GM23338 (cell line): ENCODE data around the gene MGRN1. TPM values are rescaled to one million over a fixed set of nuclear protein-coding genes. Genes with fewer than 3 reads are reported as not detected.
A peak's percentile ranks its signal among the peaks of the same experiment; 100 is the strongest.

Experiments
- ATAC-seq: fragments of 200-7000 bp; cut with Tn5 transposase; 3 replicates; pipeline ENCODE4 v1.9.1; 2020
- DNase-seq: peaks from one replicate; pipeline ENCODE4 v3.0.0-alpha.2; 2015; ENCODE audit warnings: low spot score
- H2AFZ ChIP-seq: fragments of 200-600 bp; sonication (generic); 2 replicates; pipeline ENCODE4 v1.8.0; 2016; ENCODE audit warnings: antibody characterized with exemption, mild to moderate bottlenecking, moderate library complexity
- H3F3A ChIP-seq: fragments of 200-600 bp; sonication (generic); replicated peaks from 2 replicates; pipeline ENCODE4 v1.8.0; 2017; ENCODE audit warnings: antibody characterized with exemption, mixed run types, low read depth
- H3K27ac ChIP-seq: fragments of 200-600 bp; sonication (generic); 2 replicates; pipeline ENCODE4 v1.6.1; 2016; ENCODE audit warnings: low read depth
- H3K27me3 ChIP-seq: fragments of 200-600 bp; sonication (generic); 2 replicates; pipeline ENCODE4 v1.8.0; 2016; ENCODE audit warnings: mild to moderate bottlenecking, mixed run types, moderate library complexity; ENCODE audit not compliant: insufficient read depth
- H3K36me3 ChIP-seq: fragments of 200-600 bp; sonication (generic); 2 replicates; pipeline ENCODE4 v1.8.0; 2016; ENCODE audit warnings: mild to moderate bottlenecking; ENCODE audit not compliant: insufficient read depth
- H3K4me1 ChIP-seq: fragments of 200-600 bp; sonication (generic); 2 replicates; pipeline ENCODE4 v1.8.0; 2016; ENCODE audit warnings: mild to moderate bottlenecking, moderate library complexity; ENCODE audit not compliant: insufficient read depth
- H3K4me2 ChIP-seq: fragments of 200-600 bp; sonication (generic); 2 replicates; pipeline ENCODE4 v1.7.1; 2017; ENCODE audit warnings: mixed run types
- H3K4me3 ChIP-seq: fragments of 200-600 bp; sonication (generic); 2 replicates; pipeline ENCODE4 v1.6.1; 2016; ENCODE audit warnings: mixed run types
- H3K79me2 ChIP-seq: fragments of 200-600 bp; sonication (generic); replicated peaks from 2 replicates; pipeline ENCODE4 v1.8.0; 2017; ENCODE audit warnings: mild to moderate bottlenecking; ENCODE audit not compliant: insufficient read depth
- H3K9me2 ChIP-seq: fragments of 200-600 bp; sonication (generic); 2 replicates; pipeline ENCODE4 v1.8.0; 2017; ENCODE audit not compliant: insufficient read depth
- H4K20me1 ChIP-seq: fragments of 200-600 bp; sonication (generic); replicated peaks from 2 replicates; pipeline ENCODE4 v1.8.0; 2017; ENCODE audit warnings: mild to moderate bottlenecking; ENCODE audit not compliant: insufficient read depth
- H3K27ac Mint-ChIP-seq: 2 replicates; pipeline ENCODE4 v1.8.0; 2020; ENCODE audit warnings: inconsistent platforms, mild to moderate bottlenecking, moderate library complexity, mixed read lengths
- H3K27me3 Mint-ChIP-seq: 3 replicates; pipeline ENCODE4 v1.8.0; 2022; ENCODE audit warnings: low read depth, mild to moderate bottlenecking, moderate library complexity, mixed read lengths, inconsistent platforms; ENCODE audit not compliant: insufficient read depth, poor library complexity
- H3K36me3 Mint-ChIP-seq: 3 replicates; pipeline ENCODE4 v1.8.0; 2021; ENCODE audit warnings: low read depth, mild to moderate bottlenecking, inconsistent platforms, moderate library complexity, mixed read lengths
- H3K4me1 Mint-ChIP-seq: 3 replicates; pipeline ENCODE4 v1.8.0; 2020; ENCODE audit warnings: mild to moderate bottlenecking, inconsistent platforms, mixed read lengths
- H3K4me3 Mint-ChIP-seq: 3 replicates; pipeline ENCODE4 v1.8.0; 2021; ENCODE audit warnings: moderate library complexity, mild to moderate bottlenecking, inconsistent platforms, mixed read lengths
- H3K9me3 Mint-ChIP-seq: 3 replicates; pipeline ENCODE4 v1.8.0; 2020; ENCODE audit warnings: moderate library complexity, mild to moderate bottlenecking, inconsistent platforms, mixed read lengths
- CREB1 ChIP-seq: fragments of 250-450 bp; sonication (Bioruptor Pico); IDR thresholded peaks from 2 replicates; pipeline ENCODE4 v1.5.0; 2020; ENCODE audit warnings: low read depth, mild to moderate bottlenecking, moderate library complexity
- POLR2AphosphoS5 ChIP-seq: IDR thresholded peaks from 2 replicates; pipeline ENCODE4 v1.6.1; 2016; ENCODE audit warnings: antibody characterized with exemption, low read depth
- STAT1 ChIP-seq: IDR thresholded peaks from one replicate; pipeline ENCODE4 v1.6.1; 2016; ENCODE audit warnings: antibody characterized with exemption; ENCODE audit not compliant: unreplicated experiment
- polyA plus RNA-seq: library from polyadenylated mRNA; unstranded; fragments of >200 nt; fragmentation: Nextera tagmentation; extraction: Ambion mirVana; gene quantifications from 2 replicates; pipeline ENCODE4 v1.2.1, GENCODE V29; 2016
- total RNA-seq: library from RNA; depleted of rRNA; stranded (reverse); fragments of >200 nt; shearing (Covaris generic); gene quantifications from 2 replicates; pipeline ENCODE4 v1.2.3, GENCODE V29; 2014
- TF ChIP-seq, protein P1 (sequence below): fragments of 250-450 bp; sonication (Bioruptor Pico); IDR thresholded peaks from 2 replicates; pipeline ENCODE4 v1.5.0; 2020; ENCODE audit warnings: mild to moderate bottlenecking, moderate library complexity
- TF ChIP-seq, protein P2 (sequence below), 2 experiments: fragments of 200-600 bp in 1 of 2; sonication (generic) in 1 of 2; conservative IDR thresholded peaks; 2 replicates each; pipeline versions ENCODE4 v1.5.1 to v1.6.1; 2016 to 2017; ENCODE audit warnings: antibody characterized with exemption in 2 of 2, low read depth in 2 of 2, mild to moderate bottlenecking in 2 of 2, moderate library complexity in 1 of 2

MGRN1 gene
- total and polyA plus RNA-seq, 2 experiments from 2014 or later, result 13.1 to 71.8 TPM

DNA sequence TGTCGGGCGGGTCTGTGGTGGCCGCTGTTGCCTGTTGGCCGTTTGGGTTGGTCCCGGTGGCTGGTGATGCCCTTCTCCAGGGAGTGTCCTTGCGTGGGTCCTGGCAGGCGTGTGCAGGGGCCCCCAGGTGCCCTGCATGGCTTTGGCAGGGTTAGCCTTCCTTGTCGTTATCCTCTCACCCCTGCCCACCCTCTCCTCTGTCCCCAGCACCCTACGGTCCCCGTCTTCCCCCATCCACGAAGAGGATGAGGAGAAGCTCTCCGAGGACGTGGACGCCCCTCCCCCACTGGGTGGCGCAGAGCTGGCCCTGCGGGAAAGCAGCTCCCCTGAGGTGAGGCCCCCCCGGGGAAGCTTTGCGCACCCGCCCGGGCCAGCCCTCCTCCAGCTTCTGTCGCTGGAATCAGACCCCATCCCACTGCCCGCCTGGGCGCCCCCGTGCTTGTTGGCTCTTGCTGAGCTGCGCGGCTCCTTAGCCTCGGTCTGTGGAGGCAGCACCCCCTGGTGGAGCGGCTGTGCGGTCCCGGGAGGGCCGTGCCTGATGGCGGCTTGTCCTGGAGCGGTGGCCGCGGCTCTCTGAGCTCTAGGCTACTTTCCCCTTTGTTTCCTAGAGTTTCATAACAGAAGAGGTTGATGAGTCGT is 58.1 kb downstream of the MGRN1 start:
- Histone ChIP-seq H3K4me2 (no peak overlapping the region), H3F3A (no peaks in the 10 kb centered on the region), H4K20me1 (no peaks in the 10 kb centered on the region), H3K4me3 (no peak overlapping the region), H3K27me3 (no peaks in the 10 kb centered on the region), H2AFZ (no peak overlapping the region), H3K36me3 (no peaks in the 10 kb centered on the region), H3K9me2 (no peaks in the 10 kb centered on the region), H3K27ac (no peak overlapping the region), H3K79me2 (no peaks in the 10 kb centered on the region), H3K4me1 (no peaks in the 10 kb centered on the region)
- no peaks in the 10 kb centered on the region for H3K4me1 Mint-ChIP-seq
- no peak overlapping the region for H3K4me3 Mint-ChIP-seq
- ATAC-seq, result peak; percentile 95
- TF ChIP-seq CREB1 (no peak), STAT1 (no peak), POLR2AphosphoS5 (0 out of 2 replicates have a peak, but pooled peaks have one; percentile 23)
- TF ChIP-seq, protein P1, sequence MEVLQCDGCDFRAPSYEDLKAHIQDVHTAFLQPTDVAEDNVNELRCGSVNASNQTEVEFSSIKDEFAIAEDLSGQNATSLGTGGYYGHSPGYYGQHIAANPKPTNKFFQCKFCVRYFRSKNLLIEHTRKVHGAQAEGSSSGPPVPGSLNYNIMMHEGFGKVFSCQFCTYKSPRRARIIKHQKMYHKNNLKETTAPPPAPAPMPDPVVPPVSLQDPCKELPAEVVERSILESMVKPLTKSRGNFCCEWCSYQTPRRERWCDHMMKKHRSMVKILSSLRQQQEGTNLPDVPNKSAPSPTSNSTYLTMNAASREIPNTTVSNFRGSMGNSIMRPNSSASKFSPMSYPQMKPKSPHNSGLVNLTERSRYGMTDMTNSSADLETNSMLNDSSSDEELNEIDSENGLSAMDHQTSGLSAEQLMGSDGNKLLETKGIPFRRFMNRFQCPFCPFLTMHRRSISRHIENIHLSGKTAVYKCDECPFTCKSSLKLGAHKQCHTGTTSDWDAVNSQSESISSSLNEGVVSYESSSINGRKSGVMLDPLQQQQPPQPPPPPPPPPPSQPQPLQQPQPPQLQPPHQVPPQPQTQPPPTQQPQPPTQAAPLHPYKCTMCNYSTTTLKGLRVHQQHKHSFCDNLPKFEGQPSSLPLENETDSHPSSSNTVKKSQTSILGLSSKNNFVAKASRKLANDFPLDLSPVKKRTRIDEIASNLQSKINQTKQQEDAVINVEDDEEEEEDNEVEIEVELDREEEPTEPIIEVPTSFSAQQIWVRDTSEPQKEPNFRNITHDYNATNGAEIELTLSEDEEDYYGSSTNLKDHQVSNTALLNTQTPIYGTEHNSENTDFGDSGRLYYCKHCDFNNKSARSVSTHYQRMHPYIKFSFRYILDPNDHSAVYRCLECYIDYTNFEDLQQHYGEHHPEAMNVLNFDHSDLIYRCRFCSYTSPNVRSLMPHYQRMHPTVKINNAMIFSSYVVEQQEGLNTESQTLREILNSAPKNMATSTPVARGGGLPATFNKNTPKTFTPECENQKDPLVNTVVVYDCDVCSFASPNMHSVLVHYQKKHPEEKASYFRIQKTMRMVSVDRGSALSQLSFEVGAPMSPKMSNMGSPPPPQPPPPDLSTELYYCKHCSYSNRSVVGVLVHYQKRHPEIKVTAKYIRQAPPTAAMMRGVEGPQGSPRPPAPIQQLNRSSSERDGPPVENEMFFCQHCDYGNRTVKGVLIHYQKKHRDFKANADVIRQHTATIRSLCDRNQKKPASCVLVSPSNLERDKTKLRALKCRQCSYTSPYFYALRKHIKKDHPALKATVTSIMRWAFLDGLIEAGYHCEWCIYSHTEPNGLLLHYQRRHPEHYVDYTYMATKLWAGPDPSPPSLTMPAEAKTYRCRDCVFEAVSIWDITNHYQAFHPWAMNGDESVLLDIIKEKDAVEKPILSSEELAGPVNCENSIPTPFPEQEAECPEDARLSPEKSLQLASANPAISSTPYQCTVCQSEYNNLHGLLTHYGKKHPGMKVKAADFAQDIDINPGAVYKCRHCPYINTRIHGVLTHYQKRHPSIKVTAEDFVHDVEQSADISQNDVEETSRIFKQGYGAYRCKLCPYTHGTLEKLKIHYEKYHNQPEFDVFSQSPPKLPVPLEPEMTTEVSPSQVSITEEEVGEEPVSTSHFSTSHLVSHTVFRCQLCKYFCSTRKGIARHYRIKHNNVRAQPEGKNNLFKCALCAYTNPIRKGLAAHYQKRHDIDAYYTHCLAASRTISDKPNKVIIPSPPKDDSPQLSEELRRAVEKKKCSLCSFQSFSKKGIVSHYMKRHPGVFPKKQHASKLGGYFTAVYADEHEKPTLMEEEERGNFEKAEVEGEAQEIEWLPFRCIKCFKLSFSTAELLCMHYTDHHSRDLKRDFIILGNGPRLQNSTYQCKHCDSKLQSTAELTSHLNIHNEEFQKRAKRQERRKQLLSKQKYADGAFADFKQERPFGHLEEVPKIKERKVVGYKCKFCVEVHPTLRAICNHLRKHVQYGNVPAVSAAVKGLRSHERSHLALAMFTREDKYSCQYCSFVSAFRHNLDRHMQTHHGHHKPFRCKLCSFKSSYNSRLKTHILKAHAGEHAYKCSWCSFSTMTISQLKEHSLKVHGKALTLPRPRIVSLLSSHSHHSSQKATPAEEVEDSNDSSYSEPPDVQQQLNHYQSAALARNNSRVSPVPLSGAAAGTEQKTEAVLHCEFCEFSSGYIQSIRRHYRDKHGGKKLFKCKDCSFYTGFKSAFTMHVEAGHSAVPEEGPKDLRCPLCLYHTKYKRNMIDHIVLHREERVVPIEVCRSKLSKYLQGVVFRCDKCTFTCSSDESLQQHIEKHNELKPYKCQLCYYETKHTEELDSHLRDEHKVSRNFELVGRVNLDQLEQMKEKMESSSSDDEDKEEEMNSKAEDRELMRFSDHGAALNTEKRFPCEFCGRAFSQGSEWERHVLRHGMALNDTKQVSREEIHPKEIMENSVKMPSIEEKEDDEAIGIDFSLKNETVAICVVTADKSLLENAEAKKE (CRISPR knock-in tag), result no peak
- TF ChIP-seq, protein P2, sequence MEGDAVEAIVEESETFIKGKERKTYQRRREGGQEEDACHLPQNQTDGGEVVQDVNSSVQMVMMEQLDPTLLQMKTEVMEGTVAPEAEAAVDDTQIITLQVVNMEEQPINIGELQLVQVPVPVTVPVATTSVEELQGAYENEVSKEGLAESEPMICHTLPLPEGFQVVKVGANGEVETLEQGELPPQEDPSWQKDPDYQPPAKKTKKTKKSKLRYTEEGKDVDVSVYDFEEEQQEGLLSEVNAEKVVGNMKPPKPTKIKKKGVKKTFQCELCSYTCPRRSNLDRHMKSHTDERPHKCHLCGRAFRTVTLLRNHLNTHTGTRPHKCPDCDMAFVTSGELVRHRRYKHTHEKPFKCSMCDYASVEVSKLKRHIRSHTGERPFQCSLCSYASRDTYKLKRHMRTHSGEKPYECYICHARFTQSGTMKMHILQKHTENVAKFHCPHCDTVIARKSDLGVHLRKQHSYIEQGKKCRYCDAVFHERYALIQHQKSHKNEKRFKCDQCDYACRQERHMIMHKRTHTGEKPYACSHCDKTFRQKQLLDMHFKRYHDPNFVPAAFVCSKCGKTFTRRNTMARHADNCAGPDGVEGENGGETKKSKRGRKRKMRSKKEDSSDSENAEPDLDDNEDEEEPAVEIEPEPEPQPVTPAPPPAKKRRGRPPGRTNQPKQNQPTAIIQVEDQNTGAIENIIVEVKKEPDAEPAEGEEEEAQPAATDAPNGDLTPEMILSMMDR (conservative IDR thresholded peaks at IDR 0.05; ENCODE audit: low read depth in 2 of 2), result peak; percentile 77 to 89
- H3K9me3 Mint-ChIP-seq, result no peaks in the 10 kb centered on the region
- H3K27ac Mint-ChIP-seq, result peak overlapping the region; percentile 83
- peaks cover 11% of the 10 kb centered on the region for H3K27me3 Mint-ChIP-seq
- peaks cover 17% of the 10 kb centered on the region for H3K36me3 Mint-ChIP-seq
- DNase-seq, result peak; percentile 90
